ENCODE measurements around the gene ABTB1. TPM values are rescaled to one million over a fixed set of nuclear protein-coding genes. Genes with fewer than 3 reads are reported as not detected.

The ABTB1 gene
- total and polyA plus RNA-seq, 2 donors (not counting 1 experiment from before 2014, with no cell fraction given) = 141 to 259 TPM

DNA sequence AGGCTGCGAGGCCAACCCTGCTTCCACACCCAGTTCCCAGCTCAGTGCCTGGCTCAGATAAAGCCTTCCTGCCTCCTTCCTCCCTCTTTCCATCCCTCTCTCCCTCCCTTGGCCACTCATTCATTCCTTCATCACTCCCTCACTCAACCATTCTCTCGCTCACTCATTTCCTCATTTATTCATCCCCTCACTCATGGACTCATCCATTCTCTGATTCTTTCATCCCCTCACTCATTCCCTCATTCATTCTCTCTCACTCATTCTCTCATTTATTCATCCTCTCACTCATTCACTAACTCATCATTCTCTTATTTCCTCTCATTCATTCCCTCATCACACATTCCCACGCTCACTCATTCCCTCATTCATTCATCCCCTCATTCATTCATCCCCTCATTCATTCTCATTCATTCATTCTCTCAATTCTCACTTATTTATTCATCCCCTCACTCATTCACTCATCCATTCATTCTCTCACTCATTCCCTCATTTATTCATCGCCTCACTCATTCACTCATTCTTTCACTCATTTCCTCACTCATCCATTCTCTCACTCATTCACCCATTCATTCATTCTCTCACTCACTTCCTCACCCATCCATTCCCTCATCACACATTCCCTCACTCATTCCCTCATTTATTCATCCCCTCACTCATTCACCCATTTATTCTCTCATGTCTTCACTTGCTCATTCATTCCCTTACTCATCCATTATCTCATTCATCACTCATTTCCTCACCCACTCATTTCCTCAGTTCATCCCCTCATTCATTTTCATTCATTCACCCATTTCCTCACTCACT lies 13.2 kb downstream of the ABTB1 start:
- Histone ChIP-seq H3K79me2 (ENCODE audit: control insufficient read depth, insufficient read depth, low read length) (no peaks in the 10 kb centered on the region), H3K36me3 (replicated peaks in 1 of 2; ENCODE audit: control extremely low read depth in 1 of 2, control insufficient read depth in 1 of 2, extremely low read depth in 1 of 2, insufficient read depth in 2 of 2, low read length in 1 of 2) (no peaks in the 10 kb centered on the region), H3K9ac (ENCODE audit: low read length) (no peak overlapping the region), H3K27me3 (replicated peaks in 1 of 4; ENCODE audit: control extremely low read depth in 1 of 4, control insufficient read depth in 3 of 4, insufficient read depth in 4 of 4, low read length in 3 of 4) (peaks cover 0 to 5% (median 1%) of the 10 kb centered on the region in 4 experiments), H3K4me2 (replicated peaks; ENCODE audit: low read depth, low read length, poor library complexity, severe bottlenecking) (no peak overlapping the region), H3K4me3 (ENCODE audit: control extremely low read depth in 1 of 5, extremely low read depth in 1 of 5, insufficient read depth in 1 of 5, low read depth in 2 of 5, low read length in 4 of 5) (no peak overlapping the region), H2AFZ (ENCODE audit: insufficient read depth, low read depth, low read length, poor library complexity, severe bottlenecking) (no peak overlapping the region), H3K9me3 (ENCODE audit: control extremely low read depth in 1 of 3, control insufficient read depth in 2 of 3, insufficient read depth in 1 of 3, low read length in 2 of 3) (peaks cover 0 to 13% (median 5%) of the 10 kb centered on the region in 3 donors), H4K20me1 (ENCODE audit: control insufficient read depth, insufficient read depth, low read length, poor library complexity, severe bottlenecking) (no peaks in the 10 kb centered on the region), H3K4me1 (ENCODE audit: control insufficient read depth in 2 of 2, insufficient read depth in 2 of 2, low read length in 2 of 2) (peaks cover 6 to 17% of the 10 kb centered on the region in 2 donors), H3K27ac (ENCODE audit: low read length in 2 of 2) (no peak overlapping the region)
- intact Hi-C loops (cut with micrococcal nuclease) = no loop called here
- ChIA-PET POLR2A (no interaction called here), CTCF (no interaction called here)
- Mint-ChIP-seq H3K9me3 (ENCODE audit: insufficient read depth) (no peaks in the 10 kb centered on the region), H3K27ac (no peak overlapping the region), H3K27me3 (no peaks in the 10 kb centered on the region), H3K4me1 (peaks cover 22% of the 10 kb centered on the region), H3K4me3 (no peak overlapping the region)
- ATAC-seq (ENCODE audit: low read depth) (no peak), DNase-seq (no peak)
- 84% methylated on average over 4 of the region's 4 CpGs for WGBS (ENCODE audit: insufficient coverage)
- TF ChIP-seq EZH2 (IDR thresholded peaks at IDR 0.05; ENCODE audit: borderline replicate concordance, insufficient read depth, low read depth, low read length, poor library complexity, severe bottlenecking) = no peak
- TF ChIP-seq, protein P1, sequence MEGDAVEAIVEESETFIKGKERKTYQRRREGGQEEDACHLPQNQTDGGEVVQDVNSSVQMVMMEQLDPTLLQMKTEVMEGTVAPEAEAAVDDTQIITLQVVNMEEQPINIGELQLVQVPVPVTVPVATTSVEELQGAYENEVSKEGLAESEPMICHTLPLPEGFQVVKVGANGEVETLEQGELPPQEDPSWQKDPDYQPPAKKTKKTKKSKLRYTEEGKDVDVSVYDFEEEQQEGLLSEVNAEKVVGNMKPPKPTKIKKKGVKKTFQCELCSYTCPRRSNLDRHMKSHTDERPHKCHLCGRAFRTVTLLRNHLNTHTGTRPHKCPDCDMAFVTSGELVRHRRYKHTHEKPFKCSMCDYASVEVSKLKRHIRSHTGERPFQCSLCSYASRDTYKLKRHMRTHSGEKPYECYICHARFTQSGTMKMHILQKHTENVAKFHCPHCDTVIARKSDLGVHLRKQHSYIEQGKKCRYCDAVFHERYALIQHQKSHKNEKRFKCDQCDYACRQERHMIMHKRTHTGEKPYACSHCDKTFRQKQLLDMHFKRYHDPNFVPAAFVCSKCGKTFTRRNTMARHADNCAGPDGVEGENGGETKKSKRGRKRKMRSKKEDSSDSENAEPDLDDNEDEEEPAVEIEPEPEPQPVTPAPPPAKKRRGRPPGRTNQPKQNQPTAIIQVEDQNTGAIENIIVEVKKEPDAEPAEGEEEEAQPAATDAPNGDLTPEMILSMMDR (IDR thresholded peaks at IDR 0.05) = no peak

DNA sequence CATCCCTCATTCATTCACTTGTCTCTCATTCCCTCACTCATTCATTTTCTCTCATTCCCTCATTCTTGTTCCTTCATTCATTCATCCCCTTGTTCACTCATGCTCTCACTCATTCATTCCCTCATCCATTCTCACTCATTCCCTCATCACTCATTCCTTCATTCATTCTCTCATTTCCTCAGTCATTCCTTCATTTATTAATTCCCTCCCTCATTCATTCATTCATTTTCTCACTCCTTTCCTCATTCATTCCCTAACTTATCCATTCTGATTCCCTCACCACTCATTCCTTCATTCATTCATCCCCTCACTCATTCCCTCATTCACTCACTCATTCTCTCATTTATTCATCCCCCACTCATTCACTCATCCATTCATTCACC lies 13.8 kb downstream of the ABTB1 start:
- peaks cover 9 to 17% of the 10 kb centered on the region in 2 donors for H3K4me1 ChIP-seq (ENCODE audit: control insufficient read depth in 2 of 2, insufficient read depth in 2 of 2, low read length in 2 of 2)
- Mint-ChIP-seq H3K4me1 (peaks cover 22% of the 10 kb centered on the region), H3K9me3 (ENCODE audit: insufficient read depth) (no peaks in the 10 kb centered on the region), H3K27ac (no peak overlapping the region), H3K4me3 (no peak overlapping the region), H3K27me3 (no peaks in the 10 kb centered on the region)
- no peak overlapping the region for H3K4me2 ChIP-seq (replicated peaks; ENCODE audit: low read depth, low read length, poor library complexity, severe bottlenecking)
- no peak for TF ChIP-seq EZH2 (IDR thresholded peaks at IDR 0.05; ENCODE audit: borderline replicate concordance, insufficient read depth, low read depth, low read length, poor library complexity, severe bottlenecking)
- TF ChIP-seq, protein P1 (IDR thresholded peaks at IDR 0.05) = no peak
- no peak overlapping the region for H3K27ac ChIP-seq (ENCODE audit: low read length in 2 of 2)
- DNase-seq = no peak
- POLR2A ChIA-PET = no interaction called here
- ATAC-seq (ENCODE audit: low read depth) = no peak
- no peak overlapping the region for H3K9ac ChIP-seq (ENCODE audit: low read length)
- no peak overlapping the region for H3K4me3 ChIP-seq (ENCODE audit: control extremely low read depth in 1 of 5, extremely low read depth in 1 of 5, insufficient read depth in 1 of 5, low read depth in 2 of 5, low read length in 4 of 5)
- H3K79me2 ChIP-seq (ENCODE audit: control insufficient read depth, insufficient read depth, low read length) = no peaks in the 10 kb centered on the region
- H3K9me3 ChIP-seq (ENCODE audit: control extremely low read depth in 1 of 3, control insufficient read depth in 2 of 3, insufficient read depth in 1 of 3, low read length in 2 of 3) = peaks cover 0 to 13% (median 5%) of the 10 kb centered on the region in 3 donors
- no peaks in the 10 kb centered on the region for H4K20me1 ChIP-seq (ENCODE audit: control insufficient read depth, insufficient read depth, low read length, poor library complexity, severe bottlenecking)
- H3K36me3 ChIP-seq (replicated peaks in 1 of 2; ENCODE audit: control extremely low read depth in 1 of 2, control insufficient read depth in 1 of 2, extremely low read depth in 1 of 2, insufficient read depth in 2 of 2, low read length in 1 of 2) = no peaks in the 10 kb centered on the region
- intact Hi-C loops (cut with micrococcal nuclease) = no loop called here
- H2AFZ ChIP-seq (ENCODE audit: insufficient read depth, low read depth, low read length, poor library complexity, severe bottlenecking) = no peak overlapping the region
- CTCF ChIA-PET = no interaction called here
- peaks cover 0 to 6% (median 1%) of the 10 kb centered on the region in 4 experiments for H3K27me3 ChIP-seq (replicated peaks in 1 of 4; ENCODE audit: control extremely low read depth in 1 of 4, control insufficient read depth in 3 of 4, insufficient read depth in 4 of 4, low read length in 3 of 4)
